Measurements from ENCODE around the gene SMU1.

DNA sequence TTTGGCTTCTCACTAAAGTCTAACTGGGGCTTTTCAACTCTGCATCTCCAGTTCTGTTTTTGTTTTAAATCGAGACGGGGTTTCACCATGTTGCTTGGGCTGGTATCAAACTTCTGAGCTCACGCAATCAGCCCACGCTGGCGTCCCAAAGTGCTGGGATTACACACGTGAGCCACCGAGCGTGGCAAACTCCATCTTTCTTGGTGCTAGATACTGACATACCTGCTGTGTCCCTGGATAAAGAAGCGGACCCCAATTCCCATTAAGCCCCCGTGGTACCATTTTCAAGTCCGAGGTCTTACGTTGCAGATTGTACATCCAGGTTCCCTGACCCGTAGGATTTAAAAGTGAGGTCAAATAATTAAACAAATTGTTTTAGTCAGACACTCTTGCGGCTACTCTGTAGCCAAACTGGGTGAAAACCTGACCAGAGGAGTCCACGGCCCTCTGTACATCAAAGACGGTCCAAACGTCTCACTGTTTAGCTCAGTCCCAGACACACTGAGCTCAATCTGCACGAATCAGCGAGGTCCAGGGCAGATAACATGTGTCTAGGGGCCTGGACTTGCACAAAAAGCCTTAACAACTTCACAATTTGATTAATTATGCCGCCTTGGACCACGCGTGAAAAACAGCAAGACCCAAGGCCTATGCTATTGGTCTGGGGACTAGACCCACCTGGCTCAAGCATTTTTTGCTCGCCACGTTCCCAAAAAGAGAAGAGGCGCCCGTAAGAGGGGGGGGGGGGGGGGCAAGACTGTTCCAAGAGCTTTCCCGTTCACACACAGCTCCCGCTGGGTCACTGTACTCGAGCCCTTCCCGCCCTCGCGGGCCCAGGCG is 52.1 kb downstream of the SMU1 start:
- TF ChIP-seq, protein P1, sequence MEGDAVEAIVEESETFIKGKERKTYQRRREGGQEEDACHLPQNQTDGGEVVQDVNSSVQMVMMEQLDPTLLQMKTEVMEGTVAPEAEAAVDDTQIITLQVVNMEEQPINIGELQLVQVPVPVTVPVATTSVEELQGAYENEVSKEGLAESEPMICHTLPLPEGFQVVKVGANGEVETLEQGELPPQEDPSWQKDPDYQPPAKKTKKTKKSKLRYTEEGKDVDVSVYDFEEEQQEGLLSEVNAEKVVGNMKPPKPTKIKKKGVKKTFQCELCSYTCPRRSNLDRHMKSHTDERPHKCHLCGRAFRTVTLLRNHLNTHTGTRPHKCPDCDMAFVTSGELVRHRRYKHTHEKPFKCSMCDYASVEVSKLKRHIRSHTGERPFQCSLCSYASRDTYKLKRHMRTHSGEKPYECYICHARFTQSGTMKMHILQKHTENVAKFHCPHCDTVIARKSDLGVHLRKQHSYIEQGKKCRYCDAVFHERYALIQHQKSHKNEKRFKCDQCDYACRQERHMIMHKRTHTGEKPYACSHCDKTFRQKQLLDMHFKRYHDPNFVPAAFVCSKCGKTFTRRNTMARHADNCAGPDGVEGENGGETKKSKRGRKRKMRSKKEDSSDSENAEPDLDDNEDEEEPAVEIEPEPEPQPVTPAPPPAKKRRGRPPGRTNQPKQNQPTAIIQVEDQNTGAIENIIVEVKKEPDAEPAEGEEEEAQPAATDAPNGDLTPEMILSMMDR (IDR thresholded peaks at IDR 0.05): no peak
- no peak for TF ChIP-seq POLR2A (IDR thresholded peaks at IDR 0.05)

All from Peyer's patch (tissue), 4 donors.